Dendritic cell treated with granulocyte-macrophage colony-stimulating factor and Interleukin-4, amounts not matched to agents 40 ng/mL and 50 ng/mL, for 4 days (primary cell): ENCODE results near the gene UBTF.
A peak's percentile ranks its signal among the peaks of the same experiment; 100 is the strongest.

ENCODE experiments used
- H3K27ac Mint-ChIP-seq: one replicate; pipeline ENCODE4 v1.8.0; 2022; ENCODE audit warnings: mild to moderate bottlenecking, mixed read lengths
- H3K27me3 Mint-ChIP-seq: one replicate; pipeline ENCODE4 v1.8.0; 2022; ENCODE audit warnings: mild to moderate bottlenecking, mixed read lengths
- H3K36me3 Mint-ChIP-seq: one replicate; pipeline ENCODE4 v1.8.0; 2022; ENCODE audit warnings: low read depth, mixed read lengths
- H3K4me1 Mint-ChIP-seq: one replicate; pipeline ENCODE4 v1.8.0; 2022; ENCODE audit warnings: low read depth, mixed read lengths
- H3K4me3 Mint-ChIP-seq: one replicate; pipeline ENCODE4 v1.8.0; 2022; ENCODE audit warnings: mild to moderate bottlenecking, moderate library complexity, mixed read lengths
- H3K9me3 Mint-ChIP-seq: one replicate; pipeline ENCODE4 v1.8.0; 2022; ENCODE audit warnings: mixed read lengths
- intact Hi-C: fragments of 100-400 bp; cut with micrococcal nuclease; formaldehyde crosslinking; loops from one replicate; pipeline ENCODE4 v1.15.0; 2022

UBTF gene, protein sequence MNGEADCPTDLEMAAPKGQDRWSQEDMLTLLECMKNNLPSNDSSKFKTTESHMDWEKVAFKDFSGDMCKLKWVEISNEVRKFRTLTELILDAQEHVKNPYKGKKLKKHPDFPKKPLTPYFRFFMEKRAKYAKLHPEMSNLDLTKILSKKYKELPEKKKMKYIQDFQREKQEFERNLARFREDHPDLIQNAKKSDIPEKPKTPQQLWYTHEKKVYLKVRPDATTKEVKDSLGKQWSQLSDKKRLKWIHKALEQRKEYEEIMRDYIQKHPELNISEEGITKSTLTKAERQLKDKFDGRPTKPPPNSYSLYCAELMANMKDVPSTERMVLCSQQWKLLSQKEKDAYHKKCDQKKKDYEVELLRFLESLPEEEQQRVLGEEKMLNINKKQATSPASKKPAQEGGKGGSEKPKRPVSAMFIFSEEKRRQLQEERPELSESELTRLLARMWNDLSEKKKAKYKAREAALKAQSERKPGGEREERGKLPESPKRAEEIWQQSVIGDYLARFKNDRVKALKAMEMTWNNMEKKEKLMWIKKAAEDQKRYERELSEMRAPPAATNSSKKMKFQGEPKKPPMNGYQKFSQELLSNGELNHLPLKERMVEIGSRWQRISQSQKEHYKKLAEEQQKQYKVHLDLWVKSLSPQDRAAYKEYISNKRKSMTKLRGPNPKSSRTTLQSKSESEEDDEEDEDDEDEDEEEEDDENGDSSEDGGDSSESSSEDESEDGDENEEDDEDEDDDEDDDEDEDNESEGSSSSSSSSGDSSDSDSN

DNA sequence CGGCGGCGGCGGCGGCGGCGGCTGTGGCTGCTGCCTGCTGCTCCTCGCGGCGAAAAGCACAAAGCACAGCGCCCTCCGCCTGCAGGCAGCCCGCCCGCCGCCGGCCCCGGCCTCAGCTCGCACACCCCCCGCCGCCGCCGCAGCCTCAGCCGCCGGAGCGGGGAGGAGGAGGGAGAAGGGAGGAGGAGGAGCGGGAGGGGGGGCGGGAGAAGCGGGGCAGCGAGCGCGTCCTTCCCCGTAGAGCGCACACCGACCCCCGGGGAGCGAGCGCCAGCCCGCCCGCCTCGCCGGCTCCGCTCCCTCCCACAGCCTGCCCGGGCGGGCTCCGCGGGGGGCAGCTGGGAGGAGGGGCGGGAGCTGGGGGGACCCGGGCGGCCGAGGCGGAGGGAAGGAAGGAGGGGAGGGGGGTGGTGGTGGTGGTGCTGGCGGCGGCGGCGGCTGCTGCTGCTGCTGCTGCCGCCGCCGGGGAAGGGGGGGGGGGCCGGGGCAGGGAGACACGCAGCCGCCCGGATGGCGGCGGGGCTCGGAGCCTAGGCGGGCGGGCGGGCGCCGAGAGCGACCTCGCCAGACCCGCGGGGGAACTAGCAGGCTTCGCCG, at the start of gene UBTF:
UBTF (minus strand) TSS at position 60 of the 597 bp plus-strand sequence. CDS start 1,446 bp downstream, outside the sequence.
- H3K4me1 Mint-ChIP-seq, result peaks cover 54% of the 10 kb centered on the region
- peaks cover 42% of the 10 kb centered on the region for H3K36me3 Mint-ChIP-seq
- intact Hi-C loops, result loop anchor here (2.0 to 5.0 kb wide), 4 partner anchors 19 to 128 kb away; partner anchors contain the start of genes GRN and SLC25A39
- H3K27ac Mint-ChIP-seq, result peak within 1 kb of the TSS; percentile 97
- peak within 1 kb of the TSS; percentile 97 for H3K4me3 Mint-ChIP-seq
- peaks cover 8% of the 10 kb centered on the region for H3K27me3 Mint-ChIP-seq
- peaks cover 5% of the 10 kb centered on the region for H3K9me3 Mint-ChIP-seq

DNA sequence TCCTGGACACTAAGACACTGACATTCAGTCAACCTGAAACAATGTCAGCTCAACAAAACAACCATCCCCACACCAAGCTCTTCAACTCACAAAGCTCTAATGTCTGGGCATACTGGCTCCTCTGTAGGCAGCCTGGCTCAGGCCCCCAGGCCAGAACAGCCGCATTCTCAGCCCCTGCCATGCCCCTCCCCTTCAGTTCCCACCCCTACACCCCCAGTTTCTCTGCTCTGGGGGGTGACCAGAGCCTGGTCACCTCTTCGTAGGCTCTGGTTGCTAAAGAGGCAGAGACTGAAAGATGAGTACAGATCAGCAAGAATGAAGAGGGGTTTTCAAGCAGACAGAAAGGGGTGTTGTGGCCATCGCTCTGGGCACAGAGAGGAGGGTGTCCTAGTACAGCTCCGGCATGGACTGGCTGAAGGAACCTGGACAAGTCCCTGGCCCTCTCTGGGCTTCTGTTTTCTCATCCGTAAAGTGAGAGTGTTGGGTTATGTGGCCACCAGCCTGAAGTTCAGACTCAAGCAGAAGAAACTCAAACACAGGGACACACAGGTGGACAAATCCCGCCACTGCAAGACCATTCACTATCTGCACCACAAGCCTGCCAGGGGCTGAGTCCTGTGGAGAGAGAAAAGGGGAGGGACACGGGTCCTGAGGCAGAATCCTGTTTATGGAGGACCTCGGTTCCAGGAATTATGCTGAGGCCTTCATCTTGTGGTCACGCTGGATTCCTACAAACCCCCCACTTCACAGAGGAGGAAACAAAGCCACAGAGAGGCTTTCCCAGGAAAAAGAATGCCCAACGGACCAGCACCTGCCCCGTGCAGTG, 49.4 kb upstream of the UBTF start:
- Mint-ChIP-seq H3K36me3 (no peaks in the 10 kb centered on the region), H3K9me3 (no peaks in the 10 kb centered on the region), H3K4me3 (no peak overlapping the region), H3K27ac (no peak overlapping the region), H3K4me1 (peaks cover 17% of the 10 kb centered on the region), H3K27me3 (peaks cover 24% of the 10 kb centered on the region)
- intact Hi-C loops, result no loop called here

- intact Hi-C loops, result no loop called here
- Mint-ChIP-seq H3K27ac (no peak within 1 kb of the TSS), H3K27me3 (peaks cover 24% of the 10 kb centered on the region), H3K4me3 (no peak within 1 kb of the TSS), H3K36me3 (no peaks in the 10 kb centered on the region), H3K4me1 (peaks cover 13% of the 10 kb centered on the region), H3K9me3 (no peaks in the 10 kb centered on the region)
Observed at GRCh38 chr17:44267818-44268490, 48.5 kb upstream of the UBTF start, which contains the start of gene SLC4A1. Gene SLC4A1, minus strand, starts transcription at chr17:44268135. Its CDS starts 5,269 bp downstream, at chr17:44262866.

DNA sequence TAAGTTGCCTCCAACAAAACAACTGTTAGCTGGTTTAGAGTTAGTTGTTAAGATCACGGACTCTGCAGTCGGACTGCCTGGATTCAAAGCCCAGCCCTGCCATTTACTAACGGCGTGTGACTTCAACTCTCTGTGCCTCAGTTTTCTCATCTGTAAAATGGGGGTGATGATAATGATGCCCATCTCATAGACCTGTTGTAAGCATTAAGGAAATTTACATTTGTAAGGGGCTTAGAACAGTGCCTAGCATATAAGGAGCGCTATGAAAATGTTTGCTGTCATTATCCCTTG, 47.6 kb upstream of the UBTF start:
- H3K4me1 Mint-ChIP-seq, result peaks cover 5% of the 10 kb centered on the region
- intact Hi-C loops, result no loop called here
- H3K9me3 Mint-ChIP-seq, result no peaks in the 10 kb centered on the region

GRCh38 chr17:44266402-44267164, 47.1 kb upstream of the UBTF start:
- H3K36me3 Mint-ChIP-seq, result no peaks in the 10 kb centered on the region
- H3K4me1 Mint-ChIP-seq, result no peaks in the 10 kb centered on the region
- H3K9me3 Mint-ChIP-seq, result no peaks in the 10 kb centered on the region
- intact Hi-C loops, result no loop called here
- no peak overlapping the region for H3K27ac Mint-ChIP-seq
- H3K4me3 Mint-ChIP-seq, result no peak overlapping the region
- H3K27me3 Mint-ChIP-seq, result peaks cover 19% of the 10 kb centered on the region

More for the DNA sequence above, 47.6 kb upstream of the UBTF start:
- no peak overlapping the region for H3K4me3 Mint-ChIP-seq
- peaks cover 23% of the 10 kb centered on the region for H3K27me3 Mint-ChIP-seq
- H3K36me3 Mint-ChIP-seq, result no peaks in the 10 kb centered on the region
- no peak overlapping the region for H3K27ac Mint-ChIP-seq

DNA sequence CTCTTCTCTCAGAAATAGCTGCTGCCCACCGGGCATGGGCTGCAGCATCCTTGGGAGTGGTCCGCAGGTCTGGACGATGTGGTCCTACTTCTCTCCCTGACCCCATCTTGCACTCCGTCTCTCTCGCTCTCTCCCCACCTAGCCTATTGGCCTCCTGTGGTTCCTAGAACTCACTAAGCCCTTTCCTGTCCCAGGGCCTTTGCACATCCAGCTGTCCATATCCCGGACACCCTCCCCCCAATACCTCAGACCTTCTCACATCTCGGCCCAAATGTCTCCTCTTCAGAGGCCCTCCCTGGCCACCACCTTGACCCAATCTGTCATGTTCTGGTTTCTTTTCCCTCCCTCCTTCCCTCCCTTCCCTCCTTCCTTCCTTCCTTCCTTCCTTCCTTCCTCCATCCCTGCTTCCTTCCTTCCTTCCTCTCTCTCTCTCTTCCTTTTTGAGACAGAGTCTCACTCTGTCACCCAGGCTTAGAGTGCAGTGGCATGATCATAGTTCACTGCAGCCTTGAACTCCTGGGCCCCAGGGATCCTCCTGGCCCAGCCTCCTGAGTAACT, 43.9 kb upstream of the UBTF start:
- H3K4me3 Mint-ChIP-seq, result no peak overlapping the region
- intact Hi-C loops, result no loop called here
- H3K36me3 Mint-ChIP-seq, result no peaks in the 10 kb centered on the region
- no peak overlapping the region for H3K27ac Mint-ChIP-seq
- H3K27me3 Mint-ChIP-seq, result peaks cover 9% of the 10 kb centered on the region
- no peaks in the 10 kb centered on the region for H3K9me3 Mint-ChIP-seq
- no peaks in the 10 kb centered on the region for H3K4me1 Mint-ChIP-seq

- peaks cover 9% of the 10 kb centered on the region for H3K27me3 Mint-ChIP-seq
- no peak overlapping the region for H3K27ac Mint-ChIP-seq
- no peaks in the 10 kb centered on the region for H3K4me1 Mint-ChIP-seq
Observed at GRCh38 chr17:44262654-44263225, 43.3 kb upstream of the UBTF start.

GRCh38 chr17:44260296-44260695, 40.8 kb upstream of the UBTF start:
- H3K4me3 Mint-ChIP-seq, result no peak overlapping the region
- no peak overlapping the region for H3K27ac Mint-ChIP-seq
- no peaks in the 10 kb centered on the region for H3K4me1 Mint-ChIP-seq
- no peaks in the 10 kb centered on the region for H3K9me3 Mint-ChIP-seq
- H3K27me3 Mint-ChIP-seq, result peaks cover 16% of the 10 kb centered on the region
- intact Hi-C loops, result no loop called here
- no peaks in the 10 kb centered on the region for H3K36me3 Mint-ChIP-seq

More at GRCh38 chr17:44262654-44263225, 43.3 kb upstream of the UBTF start:
- no peaks in the 10 kb centered on the region for H3K36me3 Mint-ChIP-seq
- H3K4me3 Mint-ChIP-seq, result no peak overlapping the region
- intact Hi-C loops, result no loop called here
- H3K9me3 Mint-ChIP-seq, result no peaks in the 10 kb centered on the region

- H3K36me3 Mint-ChIP-seq, result no peaks in the 10 kb centered on the region
- no peaks in the 10 kb centered on the region for H3K4me1 Mint-ChIP-seq
- no peak overlapping the region for H3K27ac Mint-ChIP-seq
- no peaks in the 10 kb centered on the region for H3K9me3 Mint-ChIP-seq
- intact Hi-C loops, result no loop called here
- H3K4me3 Mint-ChIP-seq, result no peak overlapping the region
- H3K27me3 Mint-ChIP-seq, result peaks cover 19% of the 10 kb centered on the region
Observed at GRCh38 chr17:44258811-44259351, 39.4 kb upstream of the UBTF start.

GRCh38 chr17:44257815-44258760, 38.6 kb upstream of the UBTF start:
- Mint-ChIP-seq H3K4me1 (no peaks in the 10 kb centered on the region), H3K9me3 (no peaks in the 10 kb centered on the region), H3K27me3 (peaks cover 19% of the 10 kb centered on the region), H3K36me3 (no peaks in the 10 kb centered on the region), H3K27ac (no peak overlapping the region), H3K4me3 (no peak overlapping the region)
- intact Hi-C loops, result no loop called here

GRCh38 chr17:44256671-44257070, 37.2 kb upstream of the UBTF start:
- Mint-ChIP-seq H3K4me1 (no peaks in the 10 kb centered on the region), H3K9me3 (no peaks in the 10 kb centered on the region), H3K27me3 (peaks cover 18% of the 10 kb centered on the region), H3K4me3 (no peak overlapping the region), H3K36me3 (no peaks in the 10 kb centered on the region), H3K27ac (no peak overlapping the region)
- intact Hi-C loops, result no loop called here
